Astrocyte (in vitro differentiated cells and primary cell): Measurements from ENCODE around the gene GALNT17. TPM values are rescaled to one million over a fixed set of nuclear protein-coding genes. Genes with fewer than 3 reads are reported as not detected.

Source experiments
- DNase-seq: peaks from one replicate; pipeline ENCODE4 v3.0.0-alpha.2; 2010; ENCODE audit warnings: low read depth
- FAIRE-seq: peaks from 2 replicates; lab custom pipeline; 2011; peaks lifted over from hg19 to GRCh38; lab: Jason Lieb, UNC
- H2AFZ ChIP-seq: 2 replicates; pipeline ENCODE4 v1.6.0; 2012; ENCODE audit warnings: low read depth, low read length, inconsistent platforms
- H3K27ac ChIP-seq: 2 replicates; pipeline ENCODE4 v1.5.1; 2011; ENCODE audit warnings: low read depth, low read length, inconsistent platforms
- H3K27me3 ChIP-seq: 2 replicates; pipeline ENCODE4 v1.6.0; 2011; ENCODE audit warnings: low read length, inconsistent platforms; ENCODE audit not compliant: insufficient read depth
- H3K36me3 ChIP-seq: 2 replicates; pipeline ENCODE4 v1.5.1; 2011; ENCODE audit warnings: low read length, inconsistent platforms; ENCODE audit not compliant: insufficient read depth
- H3K4me1 ChIP-seq: 2 replicates; pipeline ENCODE4 v1.5.1; 2011; ENCODE audit warnings: low read length, inconsistent platforms; ENCODE audit not compliant: insufficient read depth
- H3K4me2 ChIP-seq: 2 replicates; pipeline ENCODE4 v1.6.0; 2012; ENCODE audit warnings: low read length, inconsistent platforms
- H3K4me3 ChIP-seq: 2 replicates; pipeline ENCODE4 v1.5.1; 2011; ENCODE audit warnings: low read depth, mild to moderate bottlenecking, low read length, inconsistent platforms; ENCODE audit not compliant: insufficient read depth
- H3K79me2 ChIP-seq: 2 replicates; pipeline ENCODE4 v1.6.0; 2012; ENCODE audit warnings: mild to moderate bottlenecking, low read length, inconsistent platforms; ENCODE audit not compliant: insufficient read depth
- H3K9ac ChIP-seq: 2 replicates; pipeline ENCODE4 v1.6.0; 2012; ENCODE audit warnings: mild to moderate bottlenecking, low read length, inconsistent platforms
- H3K9me3 ChIP-seq: 2 replicates; pipeline ENCODE4 v1.5.1; 2012; ENCODE audit warnings: low read depth, mild to moderate bottlenecking, low read length, inconsistent platforms; ENCODE audit not compliant: insufficient read depth
- H4K20me1 ChIP-seq: 2 replicates; pipeline ENCODE4 v1.6.0; 2012; ENCODE audit warnings: low read length, inconsistent platforms; ENCODE audit not compliant: insufficient read depth
- H3K27ac Mint-ChIP-seq: one replicate; pipeline ENCODE4 v1.8.0; 2021; ENCODE audit warnings: mild to moderate bottlenecking, mixed read lengths; ENCODE audit not compliant: unreplicated experiment
- H3K27me3 Mint-ChIP-seq: one replicate; pipeline ENCODE4 v1.8.0; 2021; ENCODE audit warnings: low read depth, mixed read lengths; ENCODE audit not compliant: unreplicated experiment
- H3K36me3 Mint-ChIP-seq: one replicate; pipeline ENCODE4 v1.8.0; 2021; ENCODE audit warnings: low read depth, mixed read lengths; ENCODE audit not compliant: unreplicated experiment
- H3K4me1 Mint-ChIP-seq: one replicate; pipeline ENCODE4 v1.8.0; 2021; ENCODE audit warnings: low read depth, mixed read lengths; ENCODE audit not compliant: unreplicated experiment
- H3K4me3 Mint-ChIP-seq: one replicate; pipeline ENCODE4 v1.8.0; 2021; ENCODE audit warnings: mild to moderate bottlenecking, moderate library complexity, mixed read lengths; ENCODE audit not compliant: unreplicated experiment
- H3K9me3 Mint-ChIP-seq: one replicate; pipeline ENCODE4 v1.8.0; 2021; ENCODE audit warnings: mild to moderate bottlenecking, mixed read lengths; ENCODE audit not compliant: unreplicated experiment
- EZH2 ChIP-seq: IDR thresholded peaks from 2 replicates; pipeline ENCODE4 v1.6.1; 2012; ENCODE audit warnings: mild to moderate bottlenecking, low read length, inconsistent platforms; ENCODE audit not compliant: insufficient read depth
- total RNA-seq: library from RNA; stranded (reverse); gene quantifications from 2 replicates; pipeline ENCODE4 v1.2.1, GENCODE V29; 2021
- TF ChIP-seq, protein P1 (sequence below): IDR thresholded peaks from 2 replicates; pipeline ENCODE4 v1.5.1; 2011; ENCODE audit warnings: low read depth, mild to moderate bottlenecking, inconsistent platforms, low read length, moderate library complexity; ENCODE audit not compliant: insufficient read depth

GALNT17 gene
- total RNA-seq, 1 donor from 2014 or later: 7.8 TPM

DNA sequence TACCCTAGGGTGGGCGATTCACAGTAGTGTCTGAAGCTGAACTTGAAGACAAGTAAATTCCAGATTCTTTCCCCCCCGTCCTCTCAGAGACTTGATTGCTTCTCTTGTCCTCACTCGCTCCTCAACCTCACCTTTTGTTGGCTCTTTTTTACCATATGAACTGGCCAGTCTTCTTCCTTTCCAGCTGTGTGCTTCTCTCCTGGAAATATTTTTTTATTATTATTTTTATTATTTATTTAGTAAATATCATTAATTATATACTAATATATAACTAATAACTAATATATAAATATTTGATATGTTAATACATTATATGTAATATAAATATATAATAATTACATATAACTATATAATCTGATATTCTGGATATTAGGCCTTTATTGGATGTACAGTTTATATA lies 484.3 kb downstream of the GALNT17 start:
- no peak for FAIRE-seq
- Histone ChIP-seq H3K9ac (no peak overlapping the region), H3K4me1 (peaks cover 28% of the 10 kb centered on the region), H3K27me3 (no peaks in the 10 kb centered on the region), H2AFZ (no peak overlapping the region), H3K4me2 (no peak overlapping the region), H3K27ac (no peak overlapping the region), H4K20me1 (no peaks in the 10 kb centered on the region), H3K9me3 (no peaks in the 10 kb centered on the region), H3K4me3 (no peak overlapping the region), H3K36me3 (no peaks in the 10 kb centered on the region), H3K79me2 (no peaks in the 10 kb centered on the region)
- Mint-ChIP-seq H3K9me3 (peaks cover 1% of the 10 kb centered on the region), H3K4me3 (no peak overlapping the region), H3K4me1 (peaks cover 54% of the 10 kb centered on the region), H3K27me3 (no peaks in the 10 kb centered on the region), H3K27ac (peak overlapping the region; percentile 22), H3K36me3 (no peaks in the 10 kb centered on the region)
- DNase-seq: no peak
- TF ChIP-seq, protein P1, sequence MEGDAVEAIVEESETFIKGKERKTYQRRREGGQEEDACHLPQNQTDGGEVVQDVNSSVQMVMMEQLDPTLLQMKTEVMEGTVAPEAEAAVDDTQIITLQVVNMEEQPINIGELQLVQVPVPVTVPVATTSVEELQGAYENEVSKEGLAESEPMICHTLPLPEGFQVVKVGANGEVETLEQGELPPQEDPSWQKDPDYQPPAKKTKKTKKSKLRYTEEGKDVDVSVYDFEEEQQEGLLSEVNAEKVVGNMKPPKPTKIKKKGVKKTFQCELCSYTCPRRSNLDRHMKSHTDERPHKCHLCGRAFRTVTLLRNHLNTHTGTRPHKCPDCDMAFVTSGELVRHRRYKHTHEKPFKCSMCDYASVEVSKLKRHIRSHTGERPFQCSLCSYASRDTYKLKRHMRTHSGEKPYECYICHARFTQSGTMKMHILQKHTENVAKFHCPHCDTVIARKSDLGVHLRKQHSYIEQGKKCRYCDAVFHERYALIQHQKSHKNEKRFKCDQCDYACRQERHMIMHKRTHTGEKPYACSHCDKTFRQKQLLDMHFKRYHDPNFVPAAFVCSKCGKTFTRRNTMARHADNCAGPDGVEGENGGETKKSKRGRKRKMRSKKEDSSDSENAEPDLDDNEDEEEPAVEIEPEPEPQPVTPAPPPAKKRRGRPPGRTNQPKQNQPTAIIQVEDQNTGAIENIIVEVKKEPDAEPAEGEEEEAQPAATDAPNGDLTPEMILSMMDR: no peak
- TF ChIP-seq EZH2: no peak

DNA sequence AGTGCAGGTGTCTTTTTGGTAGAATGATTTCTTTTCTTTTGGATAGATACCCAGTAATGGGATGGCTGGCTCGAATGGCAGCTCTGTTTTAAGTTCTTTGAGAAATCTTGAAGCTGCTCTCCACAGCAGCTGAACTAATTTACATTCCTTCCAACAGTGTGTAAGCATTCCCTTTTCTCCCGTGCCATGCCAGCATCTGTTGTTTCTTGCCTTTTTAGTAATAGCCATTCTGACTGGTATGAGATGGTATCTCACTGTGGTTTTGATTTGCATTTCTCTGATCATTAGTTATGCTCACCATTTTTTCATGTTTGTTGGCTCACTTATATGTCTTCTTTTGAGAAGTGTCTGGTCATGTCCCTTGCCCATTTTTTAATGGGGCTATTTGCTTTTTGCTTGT lies 486.3 kb downstream of the GALNT17 start:
- no peak overlapping the region for H3K4me2 ChIP-seq
- peaks cover 33% of the 10 kb centered on the region for H3K4me1 Mint-ChIP-seq
- H3K27me3 ChIP-seq: no peaks in the 10 kb centered on the region
- no peak overlapping the region for H2AFZ ChIP-seq
- peaks cover 7% of the 10 kb centered on the region for H3K36me3 Mint-ChIP-seq
- no peak overlapping the region for H3K4me3 Mint-ChIP-seq
- no peak overlapping the region for H3K4me3 ChIP-seq
- H3K9me3 ChIP-seq: no peaks in the 10 kb centered on the region
- H3K27ac Mint-ChIP-seq: peak overlapping the region; percentile 37
- no peaks in the 10 kb centered on the region for H3K27me3 Mint-ChIP-seq
- H3K9ac ChIP-seq: no peak overlapping the region
- DNase-seq: peak; percentile 82
- no peaks in the 10 kb centered on the region for H4K20me1 ChIP-seq
- no peaks in the 10 kb centered on the region for H3K79me2 ChIP-seq
- peaks cover 14% of the 10 kb centered on the region for H3K4me1 ChIP-seq
- TF ChIP-seq, protein P1: no peak
- no peak for TF ChIP-seq EZH2
- FAIRE-seq: no peak
- peaks cover 6% of the 10 kb centered on the region for H3K9me3 Mint-ChIP-seq
- H3K27ac ChIP-seq: no peak overlapping the region
- H3K36me3 ChIP-seq: no peaks in the 10 kb centered on the region

DNA sequence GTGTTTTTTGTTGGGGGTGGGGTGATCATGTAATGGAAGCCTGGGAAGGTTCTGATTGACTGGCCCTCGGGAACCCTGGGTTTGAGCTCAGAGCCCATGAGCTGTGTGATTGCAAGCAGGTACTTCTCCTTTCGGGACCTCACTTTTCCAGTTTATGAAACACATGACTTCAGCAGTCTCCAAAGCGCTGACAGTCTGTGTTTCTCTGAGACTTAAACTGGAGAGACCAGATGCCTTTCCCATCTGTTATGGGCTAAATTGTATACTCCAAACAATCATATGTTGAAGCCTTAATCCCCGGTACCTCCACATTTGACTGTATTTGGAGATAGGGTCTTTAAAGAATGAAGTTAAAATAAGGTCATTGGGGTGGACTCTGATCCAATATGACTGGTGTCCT lies 493.6 kb downstream of the GALNT17 start:
- TF ChIP-seq, protein P1: no peak
- TF ChIP-seq EZH2: no peak
- H4K20me1 ChIP-seq: no peaks in the 10 kb centered on the region
- peak overlapping the region; percentile 17 for H2AFZ ChIP-seq
- no peak overlapping the region for H3K9ac ChIP-seq
- H3K36me3 ChIP-seq: no peaks in the 10 kb centered on the region
- H3K36me3 Mint-ChIP-seq: peaks cover 7% of the 10 kb centered on the region
- peaks cover 8% of the 10 kb centered on the region for H3K9me3 Mint-ChIP-seq
- H3K4me3 Mint-ChIP-seq: no peak overlapping the region
- peak overlapping the region; percentile 97 for H3K27ac Mint-ChIP-seq
- no peak for DNase-seq
- H3K4me1 ChIP-seq: peaks cover 14% of the 10 kb centered on the region
- H3K27ac ChIP-seq: peak overlapping the region; percentile 45
- no peak for FAIRE-seq
- no peaks in the 10 kb centered on the region for H3K9me3 ChIP-seq
- H3K4me1 Mint-ChIP-seq: peaks cover 17% of the 10 kb centered on the region
- no peaks in the 10 kb centered on the region for H3K27me3 Mint-ChIP-seq
- H3K27me3 ChIP-seq: no peaks in the 10 kb centered on the region
- no peak overlapping the region for H3K4me2 ChIP-seq
- H3K4me3 ChIP-seq: no peak overlapping the region
- no peaks in the 10 kb centered on the region for H3K79me2 ChIP-seq
